Measurements from ENCODE around the gene IPO11. TPM values are rescaled to one million over a fixed set of nuclear protein-coding genes. Genes with fewer than 3 reads are reported as not detected.

Gene IPO11
- total and polyA plus RNA-seq, 2 of the 13 experiments (the other 11 are each of a cell fraction or from before 2014, with no cell fraction given) = 13.9 to 24.4 TPM

GRCh38 chr5:62587737-62588136 is 175.2 kb downstream of the IPO11 start:
- no peaks in the 10 kb centered on the region for H4K20me1 ChIP-seq (ENCODE audit: insufficient read depth, low read length)
- peak; percentile 61 for ATAC-seq
- H3K36me3 ChIP-seq (replicated peaks in 1 of 2; ENCODE audit: control insufficient read depth in 1 of 2, insufficient read depth in 2 of 2, low read length in 2 of 2) = peaks cover 0 to 9% of the 10 kb centered on the region in 2 experiments; a peak in 3 of 5 replicates
- no peak overlapping the region for H3K4me3 ChIP-seq (replicated peaks in 1 of 3; ENCODE audit: insufficient read depth in 1 of 3, low read depth in 2 of 3, low read length in 3 of 3)
- BruUV-seq (replicated peaks) = no TSS peak
- ChIA-PET POLR2A (no interaction called here), CTCF (ENCODE audit: low intra/inter-chr PET ratio, low total read pairs) (no interaction called here)
- DNase-seq (ENCODE audit: low spot score) = peak; percentile 12
- 77% methylated on average over 3 of the region's 3 CpGs for WGBS (ENCODE audit: low lambda C conversion rate)
- no peaks in the 10 kb centered on the region for H3K79me2 ChIP-seq (ENCODE audit: insufficient read depth, low read length)
- H2AFZ ChIP-seq (ENCODE audit: low read length) = no peak overlapping the region
- H3K4me2 ChIP-seq (ENCODE audit: low read depth, low read length) = no peak overlapping the region
- intact Hi-C loops (cut with micrococcal nuclease; ENCODE audit: unreplicated experiment) (no loop called here), in situ Hi-C loops (cut with HindIII; ENCODE audit: extremely low pct_ligation_motif_present, low pct_unique_long_range_greater_than_20kb) (no loop called here)
- no peak overlapping the region for H3K9ac ChIP-seq (ENCODE audit: insufficient read depth, low read depth, low read length)
- H3K9me3 ChIP-seq (ENCODE audit: low read length) = no peaks in the 10 kb centered on the region
- no peaks in the 10 kb centered on the region for H3K27me3 ChIP-seq (ENCODE audit: control insufficient read depth in 1 of 2, insufficient read depth in 2 of 2, low read length in 2 of 2)
- H3K4me1 ChIP-seq (ENCODE audit: insufficient read depth, low read length) = peaks cover 19% of the 10 kb centered on the region
- TF ChIP-seq ZNF260 (CRISPR knock-in tag; IDR thresholded peaks at IDR 0.05; ENCODE audit: borderline replicate concordance, low read depth) (no peak), ZNF468 (CRISPR knock-in tag; IDR thresholded peaks at IDR 0.05) (no peak), NFYB (CRISPR knock-in tag; IDR thresholded peaks at IDR 0.05) (no peak), ZNF598 (CRISPR knock-in tag; IDR thresholded peaks at IDR 0.05; ENCODE audit: borderline replicate concordance) (no peak), NR2F1 (CRISPR knock-in tag; IDR thresholded peaks at IDR 0.05) (no peak), ZMYM4 (CRISPR knock-in tag; IDR thresholded peaks at IDR 0.05) (no peak), ZNF572 (CRISPR knock-in tag; IDR thresholded peaks at IDR 0.05) (no peak), ZNF589 (CRISPR knock-in tag; conservative IDR thresholded peaks at IDR 0.05) (no peak), MAFG (CRISPR knock-in tag; IDR thresholded peaks at IDR 0.05) (no peak), RELA (CRISPR knock-in tag; IDR thresholded peaks at IDR 0.05) (no peak), CEBPB (IDR thresholded peaks at IDR 0.05; ENCODE audit: borderline replicate concordance, low read depth, low read length) (peak; percentile 85), ZNF350 (CRISPR knock-in tag; IDR thresholded peaks at IDR 0.05; ENCODE audit: borderline replicate concordance, low read depth) (no peak), ZSCAN22 (CRISPR knock-in tag; IDR thresholded peaks at IDR 0.05) (peak; percentile 92), PRPF4 (IDR thresholded peaks at IDR 0.05; ENCODE audit: low read depth, low read length, poor library complexity, severe bottlenecking) (no peak), ZNF484 (CRISPR knock-in tag; IDR thresholded peaks at IDR 0.05; ENCODE audit: borderline replicate concordance, low read depth) (no peak), CEBPG (CRISPR knock-in tag; IDR thresholded peaks at IDR 0.05) (peak; percentile 12; the same call in 1 of the 2 replicates), LBX2 (CRISPR knock-in tag; IDR thresholded peaks at IDR 0.05; ENCODE audit: borderline replicate concordance) (no peak), ZNF773 (CRISPR knock-in tag; IDR thresholded peaks at IDR 0.05; ENCODE audit: borderline replicate concordance) (no peak), ZNF354B (CRISPR knock-in tag; IDR thresholded peaks at IDR 0.05) (no peak)
- peak overlapping the region; percentile 30 for H3K27ac ChIP-seq (ENCODE audit: extremely low read length, insufficient read depth, low read length)
- FAIRE-seq = no peak

Data from HepG2 (cell line).